Retina (tissue), 1 donor: ENCODE measurements around the gene PDGFB.

Experiments
- DNase-seq: peaks from one replicate; pipeline ENCODE4 v3.0.0-alpha.2; 2016

PDGFB gene

DNA sequence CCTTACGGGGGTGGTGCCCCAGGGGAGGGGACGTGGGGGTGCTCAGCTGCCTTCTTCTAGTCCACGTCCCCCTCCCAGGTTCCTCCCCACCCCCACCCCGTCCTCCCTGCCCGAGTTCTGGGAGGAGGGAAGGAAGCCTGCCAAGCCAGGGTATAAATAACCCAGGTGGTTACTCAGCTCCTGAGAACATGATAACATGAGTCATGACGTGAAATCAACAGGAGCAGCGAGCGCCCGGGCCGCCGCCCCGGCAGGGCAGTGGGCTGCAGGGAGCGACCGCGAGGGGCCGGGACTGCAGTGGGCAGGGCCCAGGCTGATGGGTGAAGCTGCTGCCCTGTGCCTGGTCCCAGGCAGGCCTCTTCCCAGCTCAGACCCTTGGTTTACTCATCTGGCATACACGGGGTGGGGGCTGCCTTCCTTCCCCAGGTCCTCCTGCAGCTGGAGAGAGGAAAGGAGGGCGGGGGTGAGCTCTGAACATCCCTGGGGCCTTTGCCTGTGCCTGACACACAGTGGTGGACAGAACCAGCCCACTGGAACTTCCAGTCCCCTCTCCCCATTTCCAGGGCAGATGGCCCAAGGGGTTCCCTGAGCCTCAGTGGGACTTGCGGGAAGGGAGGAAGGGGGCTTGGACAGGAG, 8.8 kb upstream of the PDGFB start:
- peak; percentile 26 for DNase-seq

DNA sequence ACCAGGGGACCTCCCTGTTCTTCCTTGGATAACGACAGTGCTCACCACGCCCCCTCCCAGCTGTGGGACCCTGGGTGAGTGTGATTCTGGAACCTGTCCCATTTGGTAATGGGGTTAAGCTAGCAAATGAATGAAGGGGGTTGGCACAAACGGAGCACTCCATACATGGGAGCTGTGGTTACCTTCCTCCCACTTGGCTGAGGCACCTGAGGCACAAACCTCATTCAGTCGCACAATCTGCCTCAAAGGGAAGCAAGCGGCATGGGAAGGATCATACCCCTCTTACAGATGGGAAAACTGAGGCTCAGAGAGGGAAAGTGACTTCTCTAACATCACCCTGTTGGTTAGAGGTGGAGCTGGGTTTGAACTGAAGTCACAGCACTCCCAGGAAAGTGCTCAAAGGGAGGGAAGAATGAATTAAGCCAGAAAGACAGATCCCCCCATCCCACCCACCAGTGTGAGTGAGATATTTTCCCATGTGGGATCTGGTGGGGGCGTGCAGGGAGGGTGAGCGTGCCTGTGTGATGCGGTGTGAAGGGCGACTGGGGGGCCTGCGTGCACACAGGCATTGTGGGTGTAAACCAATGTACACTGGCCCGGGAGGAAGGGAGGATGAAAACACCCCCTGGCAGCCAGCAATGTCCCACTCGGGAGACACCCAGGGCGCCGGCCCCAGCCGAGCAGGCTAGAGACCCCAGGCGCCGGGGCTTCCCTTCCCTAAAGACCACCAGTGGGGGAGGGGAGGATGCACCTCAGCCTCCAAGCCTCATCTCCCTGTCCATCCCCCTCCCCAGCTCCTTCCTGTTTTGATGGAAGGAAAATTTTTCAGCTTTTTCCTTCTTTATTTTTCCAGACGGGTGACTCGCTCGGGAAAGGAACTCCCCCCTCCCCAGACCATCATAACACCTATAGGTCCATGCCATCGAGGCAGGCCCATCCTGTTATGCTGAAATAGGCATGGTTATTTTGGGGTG, 8.0 kb upstream of the PDGFB start:
- DNase-seq = no peak

GRCh38 chr22:39251762-39252460, 7.1 kb upstream of the PDGFB start:
- DNase-seq = no peak

- no peak for DNase-seq
These were observed 6.1 kb upstream of the PDGFB start for GRCh38 chr22:39250838-39251237.

DNA sequence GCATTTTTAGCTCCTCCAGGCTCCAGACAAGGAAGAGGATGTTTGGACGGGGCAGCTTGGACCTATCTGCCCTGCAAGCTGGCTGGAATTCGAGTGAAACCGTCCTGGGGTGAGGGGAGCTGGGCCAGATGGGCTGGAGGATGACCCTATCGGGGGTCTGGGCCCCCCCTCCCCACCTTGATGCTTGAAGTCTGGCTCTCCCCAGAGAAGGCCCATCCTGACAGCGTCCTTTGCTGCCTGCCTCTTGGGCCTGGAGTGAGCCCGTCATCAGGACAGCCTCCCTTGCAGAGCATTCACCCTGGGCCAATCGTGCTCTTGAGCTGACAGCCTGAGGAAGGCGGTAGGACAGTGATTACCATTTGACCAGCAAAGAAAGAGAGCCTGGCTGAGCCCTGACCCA, 5.3 kb upstream of the PDGFB start:
- DNase-seq = no peak

DNA sequence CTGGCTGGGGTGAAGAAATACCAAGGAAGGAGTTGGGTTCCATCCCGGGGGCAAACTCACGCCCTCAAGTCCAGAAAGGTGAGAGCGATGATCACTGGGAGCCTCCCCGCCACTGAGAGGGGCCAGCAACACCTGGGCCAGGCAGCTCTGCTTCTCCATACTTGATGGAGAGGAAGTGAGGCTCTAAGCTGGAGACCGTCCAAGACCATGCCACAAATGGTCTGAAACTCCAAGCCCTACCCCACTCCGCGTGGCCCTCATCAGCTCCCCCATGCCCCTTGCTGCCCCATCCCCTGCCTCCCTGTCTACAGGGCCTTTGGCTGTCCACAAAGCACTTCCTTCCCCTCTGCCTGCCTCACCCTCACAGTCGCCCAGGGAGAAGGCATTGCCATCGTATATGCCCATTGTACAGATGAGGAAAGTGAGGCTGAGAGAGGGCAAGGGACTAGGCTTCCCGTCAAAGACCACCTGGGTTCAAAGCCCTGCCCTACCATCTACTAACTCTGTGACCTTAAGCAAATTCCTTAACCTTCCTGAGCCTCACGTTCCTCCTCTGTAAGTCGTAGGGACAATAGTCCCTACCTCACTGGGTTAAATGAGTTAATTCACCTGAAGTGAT, 4.4 kb upstream of the PDGFB start:
- no peak for DNase-seq

DNA sequence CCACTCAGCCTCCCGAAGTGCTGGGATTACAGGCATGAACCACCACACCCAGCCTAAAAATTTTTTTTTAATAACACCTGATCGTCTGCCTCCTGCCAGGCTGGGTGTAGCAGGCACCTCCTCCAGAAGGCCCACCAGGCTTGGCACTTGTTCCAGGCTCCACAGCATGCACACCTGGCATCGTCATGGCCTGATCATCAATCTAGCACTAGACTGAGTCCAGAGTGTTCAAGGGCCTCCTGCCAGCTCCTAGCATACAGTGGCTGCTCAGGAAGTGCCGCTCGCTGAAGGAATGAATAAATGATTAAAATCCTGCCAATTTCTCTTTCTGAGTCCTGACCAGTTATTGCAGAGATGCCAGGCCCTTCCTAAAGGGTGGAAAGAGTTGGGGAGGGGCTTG, 3.5 kb upstream of the PDGFB start:
- no peak for DNase-seq

DNA sequence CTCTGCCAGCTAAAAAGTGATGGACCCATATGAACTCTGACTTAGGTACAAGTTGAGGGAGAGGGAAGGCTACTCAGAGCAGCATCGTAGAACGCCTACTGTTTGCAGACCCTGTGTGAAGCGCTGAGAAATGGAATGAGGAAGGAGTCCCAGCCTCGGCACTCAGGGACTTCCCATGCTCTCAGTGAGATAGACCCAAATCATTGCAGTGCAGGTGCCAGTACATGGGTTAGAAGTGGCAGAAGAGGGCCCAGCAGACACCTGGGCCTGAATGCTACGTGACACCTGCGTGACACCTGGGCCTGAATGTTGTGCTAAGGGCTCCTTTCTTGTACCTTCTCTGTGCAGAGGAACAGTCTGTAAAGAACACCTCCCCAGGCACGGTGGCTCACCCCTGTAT, 2.6 kb upstream of the PDGFB start:
- DNase-seq = no peak

DNA sequence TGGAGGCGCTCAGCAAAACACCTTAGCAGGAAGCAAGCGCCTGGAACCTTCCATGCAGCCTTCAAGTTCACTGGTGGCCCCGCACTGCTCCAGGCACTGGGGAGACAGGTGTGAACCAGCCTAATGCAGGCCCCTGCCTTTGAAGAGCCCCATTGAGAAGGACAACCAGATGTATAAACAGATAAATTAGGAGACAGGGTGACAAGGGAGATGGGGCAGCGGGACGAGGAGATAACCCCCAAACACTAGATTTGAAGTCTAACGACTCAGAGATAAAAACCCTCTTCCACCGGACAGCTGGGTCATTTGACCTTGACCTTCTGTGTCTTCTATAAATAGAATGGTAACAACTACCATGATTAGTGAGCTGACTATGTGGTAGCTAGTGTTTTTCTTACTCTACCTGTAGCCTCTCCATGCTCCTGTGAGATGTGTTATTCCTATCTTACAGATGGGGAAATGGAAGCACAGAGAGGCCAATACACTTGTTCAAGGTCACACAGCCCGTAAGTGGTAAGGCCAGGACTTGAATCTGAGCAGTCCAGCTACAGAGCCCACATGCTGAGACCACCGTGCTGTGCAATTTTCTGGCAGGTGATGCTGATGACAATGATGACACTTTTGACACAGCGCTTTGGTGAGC, 2.0 kb upstream of the PDGFB start:
- no peak for DNase-seq

DNA sequence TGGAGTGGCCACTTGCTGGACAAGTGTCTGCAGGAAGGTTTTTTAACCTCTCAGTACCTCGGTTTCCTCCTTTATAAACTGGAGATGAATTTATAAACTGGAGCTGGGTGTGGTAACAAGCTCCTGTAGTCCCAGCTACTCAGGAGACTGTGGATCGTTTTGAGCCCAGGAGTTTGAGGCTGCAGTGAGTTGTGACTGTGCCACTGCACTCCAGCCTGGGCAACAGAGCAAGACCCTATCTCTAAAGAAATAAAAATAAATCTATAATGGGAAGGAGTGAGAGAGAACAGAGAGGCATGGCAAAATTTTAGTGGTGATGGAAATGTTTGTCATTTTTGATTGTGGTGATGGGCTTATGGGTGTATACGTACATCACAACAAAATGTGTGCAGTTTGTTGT, 1.4 kb upstream of the PDGFB start:
- DNase-seq = no peak

DNA sequence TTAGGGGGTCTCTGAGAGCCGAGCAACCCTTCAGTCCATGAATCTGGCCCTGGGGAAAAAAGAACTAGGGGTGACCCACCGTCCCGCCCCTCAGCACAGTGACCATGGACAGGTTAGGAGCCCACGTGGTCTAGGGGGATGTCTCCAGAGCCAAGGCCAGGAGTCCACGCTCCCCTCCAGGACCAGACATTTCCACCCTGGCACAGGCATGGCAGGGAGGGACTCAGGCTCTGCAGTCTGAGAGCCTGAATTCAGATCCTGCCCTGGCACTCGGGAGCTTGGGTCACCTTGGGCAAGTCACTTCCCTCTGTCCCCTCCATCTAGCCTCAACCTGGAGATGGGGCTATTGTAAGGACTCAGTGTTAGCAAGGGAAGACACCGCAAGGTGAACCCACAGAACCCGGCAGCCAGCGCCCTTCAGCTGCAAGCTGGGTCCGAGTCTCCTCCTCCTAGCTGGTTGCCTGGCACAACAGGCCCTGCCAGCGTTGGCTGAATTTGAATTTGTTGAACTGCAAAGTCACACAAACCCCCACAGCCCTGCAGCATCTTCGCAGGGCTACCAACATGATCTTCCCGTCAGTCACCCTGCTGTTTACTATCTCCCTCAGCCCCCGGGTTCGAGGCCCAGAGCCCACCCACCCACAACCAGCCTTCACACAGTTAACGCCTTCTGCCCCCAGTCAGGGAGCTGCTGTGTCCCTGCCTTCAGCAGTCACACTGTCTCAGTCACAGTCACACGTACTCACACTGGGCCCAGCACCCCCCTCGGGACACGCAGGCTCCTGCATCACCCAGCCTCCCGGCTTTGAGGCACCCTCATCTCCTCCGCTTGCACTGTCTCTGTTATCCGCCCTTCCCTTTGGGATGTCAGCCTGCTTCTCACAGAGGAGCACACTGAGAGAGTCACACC, 603 bp upstream of the PDGFB start:
- DNase-seq = no peak

DNA sequence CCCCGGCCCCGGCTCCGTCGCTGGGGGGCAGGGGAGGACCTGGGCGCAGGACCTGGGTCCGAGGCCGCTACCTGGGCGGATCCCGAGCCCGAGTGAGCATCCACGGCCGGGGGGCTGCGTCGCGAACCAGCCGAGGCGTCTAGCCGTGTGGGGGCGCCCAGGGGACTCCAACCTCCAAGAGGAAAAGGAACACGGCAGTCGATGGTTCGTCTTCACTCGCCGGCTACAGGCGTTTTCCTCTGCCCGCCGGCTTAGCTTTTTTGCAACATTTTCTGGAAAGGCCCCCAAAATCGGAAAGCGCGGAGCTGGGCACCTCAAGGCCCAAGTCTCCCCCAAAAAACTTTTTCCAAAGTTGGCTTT, 666 bp downstream of the PDGFB start:
- peak; percentile 56 for DNase-seq

- DNase-seq = peak; percentile 76
These were observed 1.2 kb downstream of the PDGFB start for GRCh38 chr22:39243439-39244135.

DNA sequence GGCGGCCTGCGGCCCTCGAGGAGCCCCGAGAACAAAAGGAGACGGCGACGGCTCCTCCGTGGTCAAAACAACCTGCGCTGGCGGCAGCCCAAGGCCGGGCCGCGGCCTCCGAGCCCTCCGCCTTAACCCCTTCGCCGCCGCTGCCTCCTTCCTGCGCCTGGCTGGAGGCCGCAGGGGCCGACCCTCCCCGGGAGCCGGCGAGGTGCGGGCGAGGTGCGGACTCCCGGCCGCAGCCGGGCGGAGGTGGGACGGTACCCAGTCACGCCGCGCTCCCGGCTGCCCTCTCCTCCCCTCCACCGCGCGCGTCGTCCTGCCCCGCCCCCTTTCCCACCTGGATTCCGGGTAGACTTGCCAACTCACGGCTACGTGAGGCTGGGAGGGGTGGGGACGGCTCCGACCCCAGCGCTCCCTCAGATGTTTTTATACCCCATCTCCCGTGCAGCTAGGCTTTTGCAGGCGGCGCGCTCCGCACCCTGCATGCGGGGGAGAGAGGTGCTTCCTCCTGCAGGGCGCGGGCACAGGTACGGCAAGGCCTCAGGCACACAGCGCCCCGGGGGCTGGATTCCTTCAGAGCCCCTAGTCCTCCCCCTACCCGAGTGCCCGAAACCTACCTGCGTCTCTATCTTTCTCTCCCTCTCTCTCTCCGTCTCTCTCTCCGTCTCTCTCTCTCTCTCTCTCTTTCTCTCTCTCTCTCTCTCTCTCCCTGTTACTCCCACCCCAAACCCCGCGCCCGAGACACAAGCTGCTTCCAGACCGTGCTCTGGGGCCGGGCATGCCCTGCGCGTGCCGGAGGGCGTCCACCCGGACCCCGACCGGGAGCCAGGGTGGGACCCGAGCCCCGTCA, 2.0 kb downstream of the PDGFB start:
- peak; percentile 77 for DNase-seq

GRCh38 chr22:39241794-39242594, 2.8 kb downstream of the PDGFB start:
- DNase-seq = peak; percentile 55

DNA sequence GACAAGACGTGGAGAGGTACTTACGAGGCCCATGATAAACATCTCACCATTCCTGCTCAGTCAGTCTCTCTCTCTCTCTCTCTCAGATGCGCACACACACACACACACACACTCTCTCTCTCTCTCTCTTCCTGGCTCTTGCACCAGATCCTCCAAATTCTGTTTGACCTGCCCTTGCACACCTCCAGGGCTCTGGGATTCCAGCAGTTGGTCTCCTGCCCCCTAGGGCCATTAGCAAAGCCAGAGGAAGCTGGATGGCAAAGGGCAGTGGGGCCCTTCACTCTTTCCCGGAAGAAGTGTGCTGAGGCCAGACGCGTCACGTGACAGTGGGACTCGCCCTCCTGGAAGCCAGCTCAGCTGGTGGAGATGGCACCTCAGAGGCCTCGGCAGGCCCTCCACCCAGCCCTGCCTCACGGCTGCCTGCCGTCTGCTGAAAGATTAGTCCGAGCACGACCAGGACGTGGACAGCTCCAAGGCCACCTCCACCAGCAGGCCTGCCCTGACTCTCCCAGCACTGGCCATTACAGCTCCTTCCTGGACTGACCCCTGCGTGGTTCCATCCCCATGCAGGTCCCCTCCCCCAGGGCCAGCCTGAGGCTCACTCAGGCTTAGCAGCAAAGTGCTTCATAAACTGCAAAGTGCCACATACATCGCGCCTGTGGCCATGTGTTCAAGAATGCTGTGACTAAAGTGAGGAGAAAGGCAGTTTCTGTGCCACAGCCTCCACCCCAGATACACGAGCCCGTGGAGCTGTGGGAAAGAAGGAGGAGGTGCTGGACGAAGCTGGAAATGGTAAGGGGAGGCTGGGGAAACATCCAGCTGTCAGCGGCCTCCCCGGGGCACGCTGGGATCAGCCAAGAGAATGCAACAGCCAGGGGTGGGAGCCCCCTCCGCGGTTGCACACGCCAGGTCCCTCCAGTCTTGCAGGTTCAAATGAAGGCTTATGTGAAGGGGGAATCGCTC, 3.7 kb downstream of the PDGFB start:
- DNase-seq = peak; percentile 61

DNA sequence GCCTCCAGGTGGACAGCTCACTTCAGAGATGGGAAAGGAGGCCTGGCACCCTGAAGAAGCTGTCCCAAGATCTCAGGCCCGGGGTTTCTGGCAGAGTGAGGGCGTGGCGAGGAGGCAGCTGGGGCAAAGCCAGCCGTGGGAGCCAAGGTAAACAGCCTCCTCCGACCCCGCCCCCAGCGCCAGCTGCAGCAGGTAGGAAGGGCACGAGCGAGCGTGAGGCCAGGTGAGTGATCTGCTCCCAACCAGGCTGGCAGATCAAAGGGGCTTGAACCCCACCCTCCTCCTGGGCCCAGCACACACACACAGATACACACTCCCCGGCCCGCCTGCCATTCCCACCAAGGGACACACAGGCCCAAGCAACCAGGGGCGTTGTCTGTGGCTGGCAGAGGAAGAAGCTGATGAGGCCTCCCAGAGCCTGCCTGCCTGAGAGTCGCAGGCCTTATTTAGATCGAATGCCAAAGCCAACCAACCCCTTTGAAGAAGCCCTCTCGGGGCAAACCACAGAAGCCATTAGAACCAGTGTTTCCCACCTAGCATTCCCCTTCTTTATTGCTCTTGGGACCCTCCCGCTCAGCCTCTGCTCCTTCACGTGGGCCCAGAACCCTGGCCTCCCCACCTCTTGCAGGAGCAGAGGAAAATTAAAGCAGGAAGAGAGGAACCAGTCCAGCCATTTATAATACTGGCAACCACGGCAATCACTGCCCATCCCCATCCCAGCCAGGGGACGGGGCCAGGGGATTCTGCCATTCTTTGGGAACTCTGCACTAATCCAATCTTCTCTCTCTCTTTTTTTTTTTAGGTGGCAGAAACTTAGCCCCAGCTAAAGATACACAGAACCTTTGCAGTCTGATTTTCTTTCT, 5.0 kb downstream of the PDGFB start:
- no peak for DNase-seq
